Astrocyte (in vitro differentiated cells and primary cell): ENCODE measurements around the gene ZCCHC24. TPM values are rescaled to one million over a fixed set of nuclear protein-coding genes. Genes with fewer than 3 reads are reported as not detected.

Source experiments
- DNase-seq: peaks from one replicate; pipeline ENCODE4 v3.0.0-alpha.2; 2010; ENCODE audit warnings: low read depth
- FAIRE-seq: peaks from 2 replicates; lab custom pipeline; 2011; peaks lifted over from hg19 to GRCh38; lab: Jason Lieb, UNC
- H2AFZ ChIP-seq: 2 replicates; pipeline ENCODE4 v1.6.0; 2012; ENCODE audit warnings: low read depth, low read length, inconsistent platforms
- H3K27ac ChIP-seq: 2 replicates; pipeline ENCODE4 v1.5.1; 2011; ENCODE audit warnings: low read depth, low read length, inconsistent platforms
- H3K27me3 ChIP-seq: 2 replicates; pipeline ENCODE4 v1.6.0; 2011; ENCODE audit warnings: low read length, inconsistent platforms; ENCODE audit not compliant: insufficient read depth
- H3K36me3 ChIP-seq: 2 replicates; pipeline ENCODE4 v1.5.1; 2011; ENCODE audit warnings: low read length, inconsistent platforms; ENCODE audit not compliant: insufficient read depth
- H3K4me1 ChIP-seq: 2 replicates; pipeline ENCODE4 v1.5.1; 2011; ENCODE audit warnings: low read length, inconsistent platforms; ENCODE audit not compliant: insufficient read depth
- H3K4me2 ChIP-seq: 2 replicates; pipeline ENCODE4 v1.6.0; 2012; ENCODE audit warnings: low read length, inconsistent platforms
- H3K4me3 ChIP-seq: 2 replicates; pipeline ENCODE4 v1.5.1; 2011; ENCODE audit warnings: low read depth, mild to moderate bottlenecking, low read length, inconsistent platforms; ENCODE audit not compliant: insufficient read depth
- H3K79me2 ChIP-seq: 2 replicates; pipeline ENCODE4 v1.6.0; 2012; ENCODE audit warnings: mild to moderate bottlenecking, low read length, inconsistent platforms; ENCODE audit not compliant: insufficient read depth
- H3K9ac ChIP-seq: 2 replicates; pipeline ENCODE4 v1.6.0; 2012; ENCODE audit warnings: mild to moderate bottlenecking, low read length, inconsistent platforms
- H3K9me3 ChIP-seq: 2 replicates; pipeline ENCODE4 v1.5.1; 2012; ENCODE audit warnings: low read depth, mild to moderate bottlenecking, low read length, inconsistent platforms; ENCODE audit not compliant: insufficient read depth
- H4K20me1 ChIP-seq: 2 replicates; pipeline ENCODE4 v1.6.0; 2012; ENCODE audit warnings: low read length, inconsistent platforms; ENCODE audit not compliant: insufficient read depth
- H3K27ac Mint-ChIP-seq: one replicate; pipeline ENCODE4 v1.8.0; 2021; ENCODE audit warnings: mild to moderate bottlenecking, mixed read lengths; ENCODE audit not compliant: unreplicated experiment
- H3K27me3 Mint-ChIP-seq: one replicate; pipeline ENCODE4 v1.8.0; 2021; ENCODE audit warnings: low read depth, mixed read lengths; ENCODE audit not compliant: unreplicated experiment
- H3K36me3 Mint-ChIP-seq: one replicate; pipeline ENCODE4 v1.8.0; 2021; ENCODE audit warnings: low read depth, mixed read lengths; ENCODE audit not compliant: unreplicated experiment
- H3K4me1 Mint-ChIP-seq: one replicate; pipeline ENCODE4 v1.8.0; 2021; ENCODE audit warnings: low read depth, mixed read lengths; ENCODE audit not compliant: unreplicated experiment
- H3K4me3 Mint-ChIP-seq: one replicate; pipeline ENCODE4 v1.8.0; 2021; ENCODE audit warnings: mild to moderate bottlenecking, moderate library complexity, mixed read lengths; ENCODE audit not compliant: unreplicated experiment
- H3K9me3 Mint-ChIP-seq: one replicate; pipeline ENCODE4 v1.8.0; 2021; ENCODE audit warnings: mild to moderate bottlenecking, mixed read lengths; ENCODE audit not compliant: unreplicated experiment
- EZH2 ChIP-seq: IDR thresholded peaks from 2 replicates; pipeline ENCODE4 v1.6.1; 2012; ENCODE audit warnings: mild to moderate bottlenecking, low read length, inconsistent platforms; ENCODE audit not compliant: insufficient read depth
- total RNA-seq: library from RNA; stranded (reverse); gene quantifications from 2 replicates; pipeline ENCODE4 v1.2.1, GENCODE V29; 2021
- TF ChIP-seq, protein P1 (sequence below): IDR thresholded peaks from 2 replicates; pipeline ENCODE4 v1.5.1; 2011; ENCODE audit warnings: low read depth, mild to moderate bottlenecking, inconsistent platforms, low read length, moderate library complexity; ENCODE audit not compliant: insufficient read depth

Gene ZCCHC24
- total RNA-seq, 1 donor from 2014 or later, result 21.4 TPM

DNA sequence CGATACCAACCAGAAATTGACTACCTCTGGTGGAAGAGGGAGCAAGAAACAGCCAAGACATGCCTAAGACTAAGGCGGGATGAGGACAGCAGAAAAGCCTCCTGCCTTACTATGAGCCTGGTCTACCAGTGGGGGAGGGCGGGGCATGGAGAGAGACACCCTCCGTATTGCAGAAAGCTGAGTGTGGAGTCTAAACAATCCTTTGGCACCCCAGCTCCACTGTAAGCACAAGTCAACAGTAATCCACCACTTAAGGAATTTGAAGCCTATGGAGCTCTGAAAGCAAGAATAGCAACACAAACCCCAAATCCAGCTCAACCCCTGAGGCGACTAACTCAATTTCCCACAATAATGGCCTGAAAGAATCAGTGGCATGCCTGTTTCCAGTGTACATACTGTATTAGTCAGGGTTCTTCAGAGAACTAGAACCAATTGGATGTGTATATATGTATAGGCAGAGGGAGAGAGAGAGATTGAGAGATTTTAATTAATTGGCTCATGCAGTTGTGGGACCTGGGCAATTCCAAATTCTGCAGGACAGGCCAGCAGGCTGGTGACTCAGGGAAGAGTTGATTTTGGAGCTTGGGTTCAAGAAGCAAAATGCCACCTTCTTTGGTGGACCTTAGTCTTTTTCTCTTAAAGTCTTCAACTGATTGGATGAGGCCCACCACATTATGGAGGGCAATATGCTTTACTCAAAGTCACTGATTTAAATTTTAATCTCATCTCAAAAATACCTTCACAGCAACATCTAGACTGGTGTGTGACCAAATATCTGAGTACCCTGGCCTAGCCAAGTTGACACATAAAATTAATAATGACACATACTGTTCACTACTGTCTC lies 84.7 kb downstream of the ZCCHC24 start:
- Histone ChIP-seq H3K27ac (no peak overlapping the region), H3K27me3 (no peaks in the 10 kb centered on the region), H3K4me1 (no peaks in the 10 kb centered on the region), H3K9me3 (no peaks in the 10 kb centered on the region), H3K36me3 (no peaks in the 10 kb centered on the region), H3K4me3 (no peak overlapping the region), H2AFZ (no peak overlapping the region), H4K20me1 (peaks cover 7% of the 10 kb centered on the region), H3K79me2 (no peaks in the 10 kb centered on the region), H3K9ac (no peak overlapping the region), H3K4me2 (no peak overlapping the region)
- Mint-ChIP-seq H3K4me1 (no peaks in the 10 kb centered on the region), H3K36me3 (peaks cover 4% of the 10 kb centered on the region), H3K27ac (no peak overlapping the region), H3K27me3 (no peaks in the 10 kb centered on the region), H3K4me3 (no peak overlapping the region), H3K9me3 (peaks cover 2% of the 10 kb centered on the region)
- FAIRE-seq (no peak), DNase-seq (no peak)
- TF ChIP-seq, protein P1, sequence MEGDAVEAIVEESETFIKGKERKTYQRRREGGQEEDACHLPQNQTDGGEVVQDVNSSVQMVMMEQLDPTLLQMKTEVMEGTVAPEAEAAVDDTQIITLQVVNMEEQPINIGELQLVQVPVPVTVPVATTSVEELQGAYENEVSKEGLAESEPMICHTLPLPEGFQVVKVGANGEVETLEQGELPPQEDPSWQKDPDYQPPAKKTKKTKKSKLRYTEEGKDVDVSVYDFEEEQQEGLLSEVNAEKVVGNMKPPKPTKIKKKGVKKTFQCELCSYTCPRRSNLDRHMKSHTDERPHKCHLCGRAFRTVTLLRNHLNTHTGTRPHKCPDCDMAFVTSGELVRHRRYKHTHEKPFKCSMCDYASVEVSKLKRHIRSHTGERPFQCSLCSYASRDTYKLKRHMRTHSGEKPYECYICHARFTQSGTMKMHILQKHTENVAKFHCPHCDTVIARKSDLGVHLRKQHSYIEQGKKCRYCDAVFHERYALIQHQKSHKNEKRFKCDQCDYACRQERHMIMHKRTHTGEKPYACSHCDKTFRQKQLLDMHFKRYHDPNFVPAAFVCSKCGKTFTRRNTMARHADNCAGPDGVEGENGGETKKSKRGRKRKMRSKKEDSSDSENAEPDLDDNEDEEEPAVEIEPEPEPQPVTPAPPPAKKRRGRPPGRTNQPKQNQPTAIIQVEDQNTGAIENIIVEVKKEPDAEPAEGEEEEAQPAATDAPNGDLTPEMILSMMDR, result no peak
- no peak for TF ChIP-seq EZH2

DNA sequence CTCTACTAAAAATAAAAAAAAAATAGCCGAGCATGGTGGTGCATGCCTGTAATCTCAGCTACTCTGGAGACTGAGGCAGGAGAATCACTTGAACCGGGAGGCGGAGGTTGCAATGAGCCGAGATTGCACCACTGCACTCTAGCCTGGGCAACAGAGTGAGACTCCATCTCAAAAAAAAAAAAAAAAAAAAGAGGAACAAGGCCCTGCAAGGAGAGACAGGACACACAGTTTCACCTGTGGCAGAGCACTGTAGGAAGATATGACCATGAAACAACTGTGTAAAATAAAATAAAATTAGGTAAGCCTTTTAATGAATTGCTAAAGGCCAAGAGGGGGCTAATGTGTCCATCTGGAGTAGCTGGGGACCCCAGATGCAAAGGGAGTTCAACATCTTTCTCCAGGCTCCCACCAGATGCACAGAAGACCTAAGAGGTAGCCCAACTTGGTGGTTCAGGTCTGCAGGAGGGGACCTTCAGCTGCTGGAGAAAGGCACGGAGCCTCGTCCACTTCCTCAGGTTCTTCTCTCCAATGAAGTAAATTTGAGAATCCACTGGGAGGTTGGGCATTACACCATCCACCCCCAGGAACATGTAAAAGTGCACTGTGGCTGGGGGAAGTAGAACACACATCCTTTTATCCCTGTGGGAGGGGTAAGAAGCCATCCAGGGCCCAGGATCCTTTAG lies 85.5 kb downstream of the ZCCHC24 start:
- H3K9me3 ChIP-seq, result no peaks in the 10 kb centered on the region
- DNase-seq (no peak), FAIRE-seq (no peak)
- H3K9ac ChIP-seq, result no peak overlapping the region
- no peaks in the 10 kb centered on the region for H3K36me3 ChIP-seq
- H2AFZ ChIP-seq, result no peak overlapping the region
- Mint-ChIP-seq H3K9me3 (peaks cover 2% of the 10 kb centered on the region), H3K4me1 (peaks cover 1% of the 10 kb centered on the region), H3K36me3 (peaks cover 8% of the 10 kb centered on the region), H3K27ac (no peak overlapping the region), H3K4me3 (no peak overlapping the region), H3K27me3 (no peaks in the 10 kb centered on the region)
- H3K27me3 ChIP-seq, result no peaks in the 10 kb centered on the region
- TF ChIP-seq, protein P1, result no peak
- no peak for TF ChIP-seq EZH2
- peaks cover 14% of the 10 kb centered on the region for H4K20me1 ChIP-seq
- no peaks in the 10 kb centered on the region for H3K4me1 ChIP-seq
- no peak overlapping the region for H3K4me3 ChIP-seq
- H3K79me2 ChIP-seq, result no peaks in the 10 kb centered on the region
- no peak overlapping the region for H3K27ac ChIP-seq
- H3K4me2 ChIP-seq, result no peak overlapping the region
